Activated CD8-positive, alpha-beta T cell treated with anti-CD3 and anti-CD28 coated beads, Interleukin-2, amount 10 ng/mL, durations not matched to agents 7 days and 5 days (primary cell): ENCODE results near the gene CFAP61. TPM values are rescaled to one million over a fixed set of nuclear protein-coding genes. Genes with fewer than 3 reads are reported as not detected.

Source experiments
- ATAC-seq: fragments of 150-1000 bp; cut with Tn5 transposase; one replicate; pipeline ENCODE4 v1.10.0; 2021; ENCODE audit warnings: moderate library complexity
- CTCF ChIA-PET: fragments of 350-600 bp; sonication (Branson Sonifier 250); formaldehyde crosslinking; loops from one replicate; lab custom pipeline; 2021; ENCODE audit warnings: antibody characterized with exemption; lab: Charles Lee
- POLR2A ChIA-PET: fragments of 350-600 bp; sonication (Branson Sonifier 250); formaldehyde crosslinking; loops from one replicate; lab custom pipeline; 2021; ENCODE audit warnings: antibody characterized with exemption; lab: Charles Lee
- DNase-seq: peaks from one replicate; pipeline ENCODE4 v3.0.0-alpha.2; 2020
- H3K27ac Mint-ChIP-seq: one replicate; pipeline ENCODE4 v1.8.0; 2021; ENCODE audit warnings: mild to moderate bottlenecking, mixed read lengths
- H3K27me3 Mint-ChIP-seq: one replicate; pipeline ENCODE4 v1.8.0; 2021; ENCODE audit warnings: low read depth, mixed read lengths
- H3K36me3 Mint-ChIP-seq: one replicate; pipeline ENCODE4 v1.8.0; 2021; ENCODE audit warnings: low read depth, mixed read lengths
- H3K4me1 Mint-ChIP-seq: one replicate; pipeline ENCODE4 v1.8.0; 2021; ENCODE audit warnings: low read depth, mixed read lengths
- H3K4me3 Mint-ChIP-seq: one replicate; pipeline ENCODE4 v1.8.0; 2021; ENCODE audit warnings: mild to moderate bottlenecking, mixed read lengths
- H3K9me3 Mint-ChIP-seq: one replicate; pipeline ENCODE4 v1.8.0; 2022; ENCODE audit warnings: mixed read lengths; ENCODE audit not compliant: insufficient read depth
- total RNA-seq, 2 experiments: library from RNA; stranded (reverse); gene quantifications; one replicate each; pipeline ENCODE4 v1.2.3, GENCODE V29; 2021

CFAP61 gene
- total RNA-seq, 2 experiments from 2014 or later, result not detected

GRCh38 chr20:20034486-20034885 lies 17.8 kb upstream of the CFAP61 start:
- H3K9me3 Mint-ChIP-seq, result no peaks in the 10 kb centered on the region
- POLR2A ChIA-PET, result interaction anchor here (1.1 kb wide), 1 partner anchor 18 kb away, joined by 3 read pairs; the partner anchor contains the start of genes CFAP61 and CRNKL1
- no peaks in the 10 kb centered on the region for H3K4me1 Mint-ChIP-seq
- no peak for DNase-seq
- ATAC-seq, result no peak
- no peak overlapping the region for H3K4me3 Mint-ChIP-seq
- H3K27ac Mint-ChIP-seq, result no peak overlapping the region
- H3K27me3 Mint-ChIP-seq, result no peaks in the 10 kb centered on the region
- H3K36me3 Mint-ChIP-seq, result peaks cover 64% of the 10 kb centered on the region
- CTCF ChIA-PET, result no interaction called here

GRCh38 chr20:20036756-20037155 lies 15.6 kb upstream of the CFAP61 start:
- Mint-ChIP-seq H3K27me3 (no peaks in the 10 kb centered on the region), H3K4me3 (no peak overlapping the region), H3K27ac (no peak overlapping the region), H3K9me3 (no peaks in the 10 kb centered on the region), H3K4me1 (no peaks in the 10 kb centered on the region), H3K36me3 (peaks cover 58% of the 10 kb centered on the region)
- no peak for DNase-seq
- no peak for ATAC-seq
- ChIA-PET POLR2A (no interaction called here), CTCF (no interaction called here)

GRCh38 chr20:20037960-20038359 lies 14.4 kb upstream of the CFAP61 start:
- Mint-ChIP-seq H3K4me3 (no peak overlapping the region), H3K27ac (no peak overlapping the region), H3K9me3 (no peaks in the 10 kb centered on the region), H3K4me1 (no peaks in the 10 kb centered on the region), H3K36me3 (peaks cover 63% of the 10 kb centered on the region), H3K27me3 (no peaks in the 10 kb centered on the region)
- DNase-seq (no peak), ATAC-seq (no peak)
- CTCF ChIA-PET, result no interaction called here
- POLR2A ChIA-PET, result interaction anchor here (0.6 to 1.1 kb wide), 3 partner anchors 13 to 357 kb away, joined by 3 read pairs; no protein-coding TSS in a partner anchor

- ChIA-PET POLR2A (interaction anchor here (0.6 to 1.1 kb wide), 3 partner anchors 13 to 357 kb away, joined by 3 read pairs; no protein-coding TSS in a partner anchor), CTCF (interaction anchor here (0.5 kb wide), 1 partner anchor 1198 kb away, joined by 3 read pairs; no protein-coding TSS in a partner anchor)
- no peaks in the 10 kb centered on the region for H3K9me3 Mint-ChIP-seq
- ATAC-seq (no peak), DNase-seq (no peak)
- no peaks in the 10 kb centered on the region for H3K27me3 Mint-ChIP-seq
- H3K4me1 Mint-ChIP-seq, result no peaks in the 10 kb centered on the region
- no peak overlapping the region for H3K4me3 Mint-ChIP-seq
- H3K27ac Mint-ChIP-seq, result no peak overlapping the region
- H3K36me3 Mint-ChIP-seq, result peaks cover 68% of the 10 kb centered on the region
Measured at GRCh38 chr20:20038586-20038985, 13.7 kb upstream of the CFAP61 start.

GRCh38 chr20:20039752-20040387 lies 12.5 kb upstream of the CFAP61 start:
- Mint-ChIP-seq H3K9me3 (no peaks in the 10 kb centered on the region), H3K4me3 (no peak overlapping the region), H3K4me1 (no peaks in the 10 kb centered on the region), H3K27me3 (no peaks in the 10 kb centered on the region), H3K27ac (no peak overlapping the region), H3K36me3 (peaks cover 68% of the 10 kb centered on the region)
- ChIA-PET POLR2A (no interaction called here), CTCF (interaction anchor here (0.8 kb wide), 1 partner anchor 23 kb away, joined by 3 read pairs; the partner anchor contains the start of gene NAA20)
- no peak for DNase-seq
- ATAC-seq, result no peak

- H3K4me3 Mint-ChIP-seq, result peak overlapping the region; percentile 97
- peaks cover 25% of the 10 kb centered on the region for H3K4me1 Mint-ChIP-seq
- H3K36me3 Mint-ChIP-seq, result peaks cover 35% of the 10 kb centered on the region
- H3K27me3 Mint-ChIP-seq, result no peaks in the 10 kb centered on the region
- CTCF ChIA-PET, result interaction anchor here (0.9 to 2.4 kb wide), 11 partner anchors 9 to 542 kb away, joined by 3 to 15 read pairs (median 3); partner anchors contain the start of gene NAA20
- POLR2A ChIA-PET, result interaction anchor here (0.8 to 3.3 kb wide), 5 partner anchors 17 to 1479 kb away, joined by 3 to 19 read pairs (median 4); partner anchors contain the start of gene NAA20
- no peaks in the 10 kb centered on the region for H3K9me3 Mint-ChIP-seq
- DNase-seq (no peak), ATAC-seq (peak; percentile 47)
- H3K27ac Mint-ChIP-seq, result peak overlapping the region; percentile 97
Measured at GRCh38 chr20:20051767-20052073, 612 bp upstream of the CFAP61 start.

- CTCF ChIA-PET, result no interaction called here
Measured at GRCh38 chr20:20060234-20060998, 8.1 kb downstream of the CFAP61 start.

GRCh38 chr20:20063941-20064702 lies 11.8 kb downstream of the CFAP61 start:
- H3K27ac Mint-ChIP-seq, result no peak overlapping the region
- ATAC-seq (no peak), DNase-seq (no peak)
- no peaks in the 10 kb centered on the region for H3K9me3 Mint-ChIP-seq
- H3K27me3 Mint-ChIP-seq, result peaks cover 29% of the 10 kb centered on the region
- H3K4me3 Mint-ChIP-seq, result no peak overlapping the region
- no peaks in the 10 kb centered on the region for H3K4me1 Mint-ChIP-seq
- CTCF ChIA-PET, result interaction anchor here (1.0 to 1.5 kb wide), 2 partner anchors 8 to 12 kb away, joined by 3 to 4 read pairs; partner anchors contain the start of genes CFAP61 and CRNKL1
- POLR2A ChIA-PET, result no interaction called here
- H3K36me3 Mint-ChIP-seq, result no peaks in the 10 kb centered on the region

More at GRCh38 chr20:20060234-20060998, 8.1 kb downstream of the CFAP61 start:
- no peak overlapping the region for H3K27ac Mint-ChIP-seq
- ATAC-seq (no peak), DNase-seq (no peak)
- no peaks in the 10 kb centered on the region for H3K36me3 Mint-ChIP-seq
- H3K9me3 Mint-ChIP-seq, result no peaks in the 10 kb centered on the region
- POLR2A ChIA-PET, result no interaction called here
- H3K27me3 Mint-ChIP-seq, result peaks cover 27% of the 10 kb centered on the region
- H3K4me3 Mint-ChIP-seq, result no peak overlapping the region
- no peaks in the 10 kb centered on the region for H3K4me1 Mint-ChIP-seq

- no peak for DNase-seq
- Mint-ChIP-seq H3K36me3 (no peaks in the 10 kb centered on the region), H3K4me1 (no peaks in the 10 kb centered on the region), H3K4me3 (no peak overlapping the region), H3K9me3 (no peaks in the 10 kb centered on the region), H3K27me3 (peaks cover 24% of the 10 kb centered on the region), H3K27ac (no peak overlapping the region)
- CTCF ChIA-PET, result no interaction called here
- ATAC-seq, result no peak
- POLR2A ChIA-PET, result no interaction called here
Measured at GRCh38 chr20:20065361-20065760, 13.0 kb downstream of the CFAP61 start.

GRCh38 chr20:20070871-20071726 lies 18.8 kb downstream of the CFAP61 start:
- ChIA-PET CTCF (no interaction called here), POLR2A (no interaction called here)
- ATAC-seq (no peak), DNase-seq (no peak)
- no peaks in the 10 kb centered on the region for H3K9me3 Mint-ChIP-seq
- no peak overlapping the region for H3K4me3 Mint-ChIP-seq
- H3K4me1 Mint-ChIP-seq, result no peaks in the 10 kb centered on the region
- H3K27me3 Mint-ChIP-seq, result peaks cover 11% of the 10 kb centered on the region
- no peaks in the 10 kb centered on the region for H3K36me3 Mint-ChIP-seq
- no peak overlapping the region for H3K27ac Mint-ChIP-seq
